ENCODE data around the gene RORB.

The RORB gene

GRCh38 chr9:74691058-74691457, 193.9 kb downstream of the RORB start:
- Histone ChIP-seq H3K9me2 (replicated peaks; ENCODE audit: insufficient read depth, low read length) (no peaks in the 10 kb centered on the region), H3K4me2 (ENCODE audit: low read depth, low read length) (no peak overlapping the region), H3K79me2 (ENCODE audit: low read length) (no peaks in the 10 kb centered on the region), H3K4me1 (ENCODE audit: low read length) (no peaks in the 10 kb centered on the region), H3K27me3 (replicated peaks; ENCODE audit: insufficient read depth, low read length) (no peaks in the 10 kb centered on the region), H4K20me1 (ENCODE audit: insufficient read depth, low read length) (no peaks in the 10 kb centered on the region), H3K27ac (ENCODE audit: low read length) (no peak overlapping the region), H3K36me3 (replicated peaks; ENCODE audit: insufficient read depth, low read length) (no peaks in the 10 kb centered on the region), H3K4me3 (ENCODE audit: low read length) (no peak overlapping the region), H2AFZ (ENCODE audit: low read length) (no peak overlapping the region), H3K9ac (ENCODE audit: low read length) (no peak overlapping the region), H3K9me3 (replicated peaks; ENCODE audit: insufficient read depth, low read length) (no peaks in the 10 kb centered on the region), H3F3A (ENCODE audit: insufficient read depth, low read length) (no peaks in the 10 kb centered on the region)
- DNase-seq = no peak
- TF ChIP-seq EZH2phosphoT487 (IDR thresholded peaks at IDR 0.05; ENCODE audit: low read length) (no peak), EZH2 (optimal IDR thresholded peaks at IDR 0.05; ENCODE audit: low read depth, low read length) (no peak), CTCF (IDR thresholded peaks at IDR 0.05; ENCODE audit: low read length) (no peak)

GRCh38 chr9:74696520-74696919, 199.4 kb downstream of the RORB start:
- Histone ChIP-seq H4K20me1 (ENCODE audit: insufficient read depth, low read length) (no peaks in the 10 kb centered on the region), H3K4me2 (ENCODE audit: low read depth, low read length) (no peak overlapping the region), H2AFZ (ENCODE audit: low read length) (no peak overlapping the region), H3K9ac (ENCODE audit: low read length) (no peak overlapping the region), H3K9me3 (replicated peaks; ENCODE audit: insufficient read depth, low read length) (no peaks in the 10 kb centered on the region), H3K4me1 (ENCODE audit: low read length) (no peaks in the 10 kb centered on the region), H3K9me2 (replicated peaks; ENCODE audit: insufficient read depth, low read length) (no peaks in the 10 kb centered on the region), H3K27me3 (replicated peaks; ENCODE audit: insufficient read depth, low read length) (no peaks in the 10 kb centered on the region), H3K4me3 (ENCODE audit: low read length) (no peak overlapping the region), H3K27ac (ENCODE audit: low read length) (no peak overlapping the region), H3F3A (ENCODE audit: insufficient read depth, low read length) (no peaks in the 10 kb centered on the region), H3K36me3 (replicated peaks; ENCODE audit: insufficient read depth, low read length) (no peaks in the 10 kb centered on the region), H3K79me2 (ENCODE audit: low read length) (no peaks in the 10 kb centered on the region)
- DNase-seq = no peak
- TF ChIP-seq EZH2 (optimal IDR thresholded peaks at IDR 0.05; ENCODE audit: low read depth, low read length) = no peak
- no peak for TF ChIP-seq EZH2phosphoT487 (IDR thresholded peaks at IDR 0.05; ENCODE audit: low read length)
- no peak for TF ChIP-seq CTCF (IDR thresholded peaks at IDR 0.05; ENCODE audit: low read length)

DNA sequence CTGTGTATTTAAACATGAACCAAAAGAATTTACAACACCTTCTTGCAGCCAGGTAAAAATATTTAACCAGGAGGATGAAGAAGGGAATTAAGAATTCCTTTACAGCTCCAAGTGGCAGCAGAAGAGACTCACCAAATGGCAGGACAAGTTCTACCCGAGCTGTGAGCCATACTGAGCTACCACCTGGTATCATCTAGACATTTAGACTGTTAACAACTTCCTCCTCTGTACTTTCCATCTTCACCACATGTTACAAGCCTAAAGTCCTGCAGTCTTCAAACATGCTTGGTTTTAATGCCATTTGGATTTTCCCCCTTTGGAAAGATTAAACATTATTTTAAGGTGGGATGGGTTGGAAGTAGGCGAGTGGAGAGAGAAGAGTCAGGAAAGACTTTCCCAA, 200.4 kb downstream of the RORB start:
- Histone ChIP-seq H3K79me2 (ENCODE audit: low read length) (no peaks in the 10 kb centered on the region), H3K4me3 (ENCODE audit: low read length) (no peak overlapping the region), H3K9me2 (replicated peaks; ENCODE audit: insufficient read depth, low read length) (no peaks in the 10 kb centered on the region), H3K9ac (ENCODE audit: low read length) (no peak overlapping the region), H3K27me3 (replicated peaks; ENCODE audit: insufficient read depth, low read length) (no peaks in the 10 kb centered on the region), H3K27ac (ENCODE audit: low read length) (no peak overlapping the region), H3K36me3 (replicated peaks; ENCODE audit: insufficient read depth, low read length) (no peaks in the 10 kb centered on the region), H3K9me3 (replicated peaks; ENCODE audit: insufficient read depth, low read length) (no peaks in the 10 kb centered on the region), H3K4me1 (ENCODE audit: low read length) (no peaks in the 10 kb centered on the region), H3F3A (ENCODE audit: insufficient read depth, low read length) (no peaks in the 10 kb centered on the region), H3K4me2 (ENCODE audit: low read depth, low read length) (no peak overlapping the region), H4K20me1 (ENCODE audit: insufficient read depth, low read length) (no peaks in the 10 kb centered on the region), H2AFZ (ENCODE audit: low read length) (no peak overlapping the region)
- no peak for TF ChIP-seq EZH2 (optimal IDR thresholded peaks at IDR 0.05; ENCODE audit: low read depth, low read length)
- no peak for TF ChIP-seq EZH2phosphoT487 (IDR thresholded peaks at IDR 0.05; ENCODE audit: low read length)
- no peak for TF ChIP-seq CTCF (IDR thresholded peaks at IDR 0.05; ENCODE audit: low read length)
- DNase-seq = no peak

Data from MM.1S (cell line).